Activated naive CD4-positive, alpha-beta T cell treated with anti-CD3 and anti-CD28 coated beads, Interleukin-2, amount 50 U/mL, for 72 hours (primary cell): ENCODE results near the gene PSENEN. TPM values are rescaled to one million over a fixed set of nuclear protein-coding genes. Genes with fewer than 3 reads are reported as not detected.

Source experiments
- ATAC-seq, 2 donors: fragments of 150-1000 bp; cut with Tn5 transposase; 2 replicates each; pipeline ENCODE4 v1.10.0; 2021; ENCODE audit warnings: mild to moderate bottlenecking in 2 of 2, moderate library complexity in 2 of 2
- DNase-seq, 2 donors: peaks; one replicate each; pipeline ENCODE4 v3.0.0; 2021 to 2022; ENCODE audit warnings: low spot score in 2 of 2
- H3K27ac Mint-ChIP-seq, 2 donors: one replicate each; pipeline ENCODE4 v1.8.0; 2022; ENCODE audit warnings: mild to moderate bottlenecking in 2 of 2, mixed read lengths in 2 of 2
- H3K36me3 Mint-ChIP-seq, 2 donors: one replicate each; pipeline ENCODE4 v1.8.0; 2022; ENCODE audit warnings: mixed read lengths in 2 of 2
- H3K9me3 Mint-ChIP-seq, 2 donors: one replicate each; pipeline ENCODE4 v1.8.0; 2022; ENCODE audit warnings: mixed read lengths in 2 of 2
- total RNA-seq, 2 donors: library from RNA; stranded (reverse); gene quantifications; one replicate each; pipeline ENCODE4 v1.2.3, GENCODE V29; 2022

PSENEN gene
- total RNA-seq, 2 donors from 2014 or later = 43.2 to 49.4 TPM

DNA sequence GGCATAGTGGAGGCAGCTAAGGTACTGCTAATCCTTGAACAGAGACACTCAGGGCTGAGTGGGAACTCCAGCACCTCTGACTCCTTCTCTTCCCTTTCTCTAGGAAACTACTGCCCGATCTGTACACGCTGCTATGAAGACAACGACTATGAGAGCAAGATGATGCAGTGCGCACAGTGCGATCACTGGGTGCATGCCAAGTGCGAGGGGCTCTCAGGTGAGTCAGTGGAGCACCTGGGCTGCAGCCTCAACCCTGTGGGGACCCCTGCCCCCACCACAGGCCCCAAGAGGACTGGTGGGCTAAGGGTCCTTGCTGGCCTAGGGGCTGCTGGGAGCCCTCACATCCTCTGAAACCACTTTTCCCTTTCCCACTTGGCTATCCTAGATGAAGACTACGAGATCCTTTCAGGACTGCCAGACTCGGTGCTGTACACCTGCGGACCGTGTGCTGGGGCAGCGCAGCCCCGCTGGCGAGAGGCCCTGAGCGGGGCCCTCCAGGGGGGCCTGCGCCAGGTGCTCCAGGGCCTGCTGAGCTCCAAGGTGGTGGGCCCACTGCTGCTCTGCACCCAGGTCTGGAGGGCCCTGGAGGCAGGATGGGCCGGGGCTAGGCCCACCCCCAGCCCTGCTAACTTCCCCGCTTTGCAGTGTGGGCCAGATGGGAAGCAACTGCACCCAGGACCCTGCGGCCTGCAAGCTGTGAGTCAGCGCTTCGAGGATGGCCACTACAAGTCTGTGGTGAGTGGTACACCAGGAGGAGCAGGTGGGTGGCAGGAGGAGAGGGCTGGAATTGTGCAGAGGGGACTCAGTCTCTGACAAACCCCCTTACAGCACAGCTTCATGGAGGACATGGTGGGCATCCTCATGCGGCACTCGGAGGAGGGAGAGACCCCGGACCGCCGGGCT lies 18.1 kb upstream of the PSENEN start:
- Mint-ChIP-seq H3K27ac (peak overlapping the region in 1 of 2 donors; percentile 74), H3K36me3 (peaks cover 16 to 52% of the 10 kb centered on the region in 2 donors), H3K9me3 (no peaks in the 10 kb centered on the region)
- no peak for DNase-seq
- ATAC-seq = peak in 1 of 2 donors; percentile 19

DNA sequence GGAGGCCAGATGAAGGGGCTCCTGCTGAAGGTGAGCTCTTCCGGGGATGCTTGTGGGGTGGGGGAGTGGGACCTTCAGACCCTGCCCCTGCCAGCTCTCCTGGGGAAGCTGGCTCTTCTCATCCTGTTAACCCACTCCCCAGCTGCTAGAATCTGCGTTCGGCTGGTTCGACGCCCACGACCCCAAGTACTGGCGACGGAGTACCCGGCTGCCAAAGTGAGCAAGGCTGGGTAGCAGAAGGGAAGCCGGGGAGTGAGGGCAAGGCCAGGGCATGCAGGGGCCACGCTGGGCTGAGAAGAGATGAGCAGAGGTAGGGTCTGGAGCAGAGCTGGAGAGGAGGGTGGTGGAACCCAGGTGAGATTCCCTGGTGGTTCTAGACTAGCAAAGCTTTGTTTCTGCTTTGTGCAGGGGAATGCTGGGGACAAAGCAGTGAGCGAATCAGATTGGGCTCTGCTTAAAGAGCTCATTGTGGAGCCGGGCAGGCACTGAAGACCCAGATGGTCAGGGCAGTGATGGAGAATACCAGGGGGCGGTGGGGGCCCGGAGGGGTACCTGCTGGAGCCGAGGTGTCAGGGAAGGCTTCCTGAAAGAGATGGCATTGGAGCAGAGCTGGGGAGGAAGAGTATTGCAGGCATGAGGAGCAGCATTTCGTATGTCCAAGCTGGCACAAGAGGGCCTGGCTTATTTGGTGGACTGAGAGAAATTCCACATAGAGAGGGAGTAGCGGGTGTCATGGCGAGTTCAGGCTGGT lies 17.3 kb upstream of the PSENEN start:
- H3K9me3 Mint-ChIP-seq = no peaks in the 10 kb centered on the region
- peaks cover 16 to 43% of the 10 kb centered on the region in 2 donors for H3K36me3 Mint-ChIP-seq

DNA sequence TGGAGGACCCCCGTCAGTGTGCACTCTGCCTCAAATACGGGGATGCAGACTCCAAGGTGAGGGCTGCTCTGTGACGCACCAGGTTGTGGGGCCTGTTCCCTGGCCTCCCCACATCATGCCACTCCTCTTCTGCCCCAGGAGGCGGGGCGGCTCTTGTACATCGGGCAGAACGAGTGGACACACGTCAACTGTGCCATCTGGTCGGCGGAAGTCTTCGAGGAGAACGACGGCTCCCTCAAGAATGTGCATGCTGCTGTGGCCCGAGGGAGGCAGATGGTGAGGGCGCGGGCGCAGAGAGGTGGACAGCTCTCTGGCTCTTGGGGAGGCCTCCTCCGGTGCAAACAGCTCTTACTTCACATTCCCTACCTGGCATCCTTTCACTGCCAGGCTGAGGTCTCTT lies 16.4 kb upstream of the PSENEN start:
- DNase-seq = no peak
- Mint-ChIP-seq H3K9me3 (no peaks in the 10 kb centered on the region), H3K36me3 (peaks cover 16 to 39% of the 10 kb centered on the region in 2 donors), H3K27ac (no peak overlapping the region)
- ATAC-seq = no peak

More for the DNA sequence above, 17.3 kb upstream of the PSENEN start:
- DNase-seq (no peak), ATAC-seq (no peak)
- H3K27ac Mint-ChIP-seq = peak overlapping the region; percentile 71 to 81

DNA sequence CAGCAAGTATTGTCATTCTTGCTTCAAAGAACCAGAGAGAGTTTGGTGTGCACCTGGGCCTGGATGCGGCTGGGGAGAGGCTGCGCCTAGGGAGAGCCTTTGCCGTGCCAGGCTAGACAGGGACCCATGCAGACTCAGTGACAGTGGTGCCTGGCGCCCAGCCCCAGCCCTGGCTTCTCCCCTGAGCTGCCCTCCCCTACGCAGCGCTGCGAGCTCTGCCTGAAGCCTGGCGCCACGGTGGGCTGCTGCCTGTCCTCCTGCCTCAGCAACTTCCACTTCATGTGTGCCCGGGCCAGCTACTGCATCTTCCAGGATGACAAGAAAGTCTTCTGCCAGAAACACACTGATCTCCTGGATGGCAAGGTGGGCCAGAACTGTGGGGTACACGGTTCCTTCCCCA lies 15.7 kb upstream of the PSENEN start:
- Mint-ChIP-seq H3K27ac (peak overlapping the region in 1 of 2 donors; percentile 39), H3K9me3 (no peaks in the 10 kb centered on the region), H3K36me3 (peaks cover 16 to 42% of the 10 kb centered on the region in 2 donors)
- DNase-seq (no peak), ATAC-seq (no peak)

DNA sequence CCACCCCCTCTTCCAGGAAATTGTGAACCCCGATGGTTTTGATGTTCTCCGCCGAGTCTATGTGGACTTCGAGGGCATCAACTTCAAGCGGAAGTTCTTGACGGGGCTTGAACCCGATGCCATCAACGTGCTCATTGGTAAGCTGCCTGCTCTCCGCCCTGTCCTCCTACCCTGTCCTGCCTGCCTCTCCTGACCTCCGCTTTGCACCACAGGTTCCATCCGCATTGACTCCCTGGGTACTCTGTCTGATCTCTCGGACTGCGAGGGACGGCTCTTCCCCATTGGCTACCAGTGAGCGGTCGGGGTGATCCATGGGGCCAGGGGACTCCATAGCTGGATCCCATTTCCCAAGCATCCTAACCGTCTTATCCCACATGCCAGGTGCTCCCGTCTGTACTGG lies 15.1 kb upstream of the PSENEN start:
- peak overlapping the region; percentile 39 to 65 for H3K27ac Mint-ChIP-seq
- peaks cover 16 to 40% of the 10 kb centered on the region in 2 donors for H3K36me3 Mint-ChIP-seq
- ATAC-seq = no peak

DNA sequence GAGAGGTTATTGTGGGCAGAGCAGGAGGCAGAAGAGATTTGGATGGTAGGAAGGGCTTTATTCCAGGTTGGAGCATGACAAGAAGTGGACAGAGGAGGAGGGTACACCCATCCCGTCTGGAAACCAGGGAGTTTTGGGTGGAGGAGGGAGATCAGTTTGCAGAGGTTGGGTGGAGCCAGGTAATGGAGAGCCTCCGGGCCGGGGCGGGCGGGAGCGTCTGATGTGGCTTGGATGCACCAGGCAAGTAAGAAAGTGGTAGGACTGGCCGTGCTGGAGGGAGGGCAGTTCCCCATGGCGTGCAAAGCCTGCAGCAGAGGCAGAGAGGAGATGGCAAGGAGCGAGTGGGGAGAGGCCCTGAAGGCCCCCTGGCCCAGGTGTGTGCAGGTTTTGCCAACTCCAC lies 14.1 kb upstream of the PSENEN start:
- peak overlapping the region; percentile 39 to 65 for H3K27ac Mint-ChIP-seq
- H3K36me3 Mint-ChIP-seq = peaks cover 16 to 31% of the 10 kb centered on the region in 2 donors
- no peaks in the 10 kb centered on the region for H3K9me3 Mint-ChIP-seq
- DNase-seq (no peak), ATAC-seq (no peak)

More for the DNA sequence above, 15.1 kb upstream of the PSENEN start:
- no peak for DNase-seq
- H3K9me3 Mint-ChIP-seq = no peaks in the 10 kb centered on the region

DNA sequence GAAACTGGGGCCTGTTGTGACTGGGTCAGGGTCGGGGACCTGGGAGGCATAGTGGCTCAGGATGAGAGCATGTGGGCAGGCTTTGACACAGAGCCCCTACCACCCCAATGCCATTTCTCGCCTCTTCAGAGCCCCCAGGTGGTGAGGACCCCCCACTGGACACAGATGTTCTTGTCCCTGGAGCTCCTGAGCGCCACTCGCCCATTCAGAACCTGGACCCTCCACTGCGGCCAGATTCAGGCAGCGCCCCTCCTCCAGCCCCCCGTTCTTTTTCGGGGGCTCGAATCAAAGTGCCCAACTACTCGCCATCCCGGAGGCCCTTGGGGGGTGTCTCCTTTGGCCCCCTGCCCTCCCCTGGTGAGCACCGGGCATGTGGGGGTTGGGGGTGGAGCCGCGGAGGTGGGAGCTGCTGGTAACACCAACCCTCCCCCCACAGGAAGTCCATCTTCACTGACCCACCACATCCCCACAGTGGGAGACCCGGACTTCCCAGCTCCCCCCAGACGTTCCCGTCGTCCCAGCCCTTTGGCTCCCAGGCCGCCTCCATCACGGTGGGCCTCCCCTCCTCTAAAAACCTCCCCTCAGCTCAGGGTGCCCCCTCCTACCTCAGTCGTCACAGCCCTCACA lies 13.6 kb upstream of the PSENEN start:
- ATAC-seq = no peak
- Mint-ChIP-seq H3K27ac (no peak overlapping the region), H3K36me3 (peaks cover 20 to 26% of the 10 kb centered on the region in 2 donors), H3K9me3 (no peaks in the 10 kb centered on the region)
- DNase-seq = no peak

DNA sequence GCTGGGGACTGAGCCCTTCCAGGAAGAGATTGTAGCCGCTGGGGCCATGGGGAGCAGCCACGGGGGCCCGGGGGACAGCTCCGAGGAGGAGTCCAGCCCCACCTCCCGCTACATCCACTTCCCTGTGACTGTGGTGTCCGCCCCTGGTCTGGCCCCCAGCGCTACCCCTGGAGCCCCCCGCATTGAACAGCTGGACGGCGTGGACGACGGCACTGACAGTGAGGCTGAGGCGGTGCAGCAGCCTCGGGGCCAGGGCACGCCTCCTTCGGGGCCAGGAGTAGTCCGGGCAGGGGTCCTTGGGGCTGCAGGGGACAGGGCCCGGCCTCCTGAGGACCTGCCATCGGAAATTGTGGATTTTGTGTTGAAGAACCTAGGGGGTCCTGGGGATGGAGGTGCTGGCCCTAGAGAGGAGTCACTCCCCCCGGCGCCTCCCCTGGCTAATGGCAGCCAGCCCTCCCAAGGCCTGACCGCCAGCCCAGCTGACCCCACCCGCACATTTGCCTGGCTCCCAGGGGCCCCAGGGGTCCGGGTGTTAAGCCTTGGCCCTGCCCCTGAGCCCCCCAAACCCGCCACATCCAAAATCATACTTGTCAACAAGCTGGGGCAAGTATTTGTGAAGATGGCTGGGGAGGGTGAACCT lies 12.8 kb upstream of the PSENEN start:
- DNase-seq (no peak), ATAC-seq (no peak)
- Mint-ChIP-seq H3K9me3 (no peaks in the 10 kb centered on the region), H3K27ac (no peak overlapping the region), H3K36me3 (peaks cover 20 to 24% of the 10 kb centered on the region in 2 donors)

DNA sequence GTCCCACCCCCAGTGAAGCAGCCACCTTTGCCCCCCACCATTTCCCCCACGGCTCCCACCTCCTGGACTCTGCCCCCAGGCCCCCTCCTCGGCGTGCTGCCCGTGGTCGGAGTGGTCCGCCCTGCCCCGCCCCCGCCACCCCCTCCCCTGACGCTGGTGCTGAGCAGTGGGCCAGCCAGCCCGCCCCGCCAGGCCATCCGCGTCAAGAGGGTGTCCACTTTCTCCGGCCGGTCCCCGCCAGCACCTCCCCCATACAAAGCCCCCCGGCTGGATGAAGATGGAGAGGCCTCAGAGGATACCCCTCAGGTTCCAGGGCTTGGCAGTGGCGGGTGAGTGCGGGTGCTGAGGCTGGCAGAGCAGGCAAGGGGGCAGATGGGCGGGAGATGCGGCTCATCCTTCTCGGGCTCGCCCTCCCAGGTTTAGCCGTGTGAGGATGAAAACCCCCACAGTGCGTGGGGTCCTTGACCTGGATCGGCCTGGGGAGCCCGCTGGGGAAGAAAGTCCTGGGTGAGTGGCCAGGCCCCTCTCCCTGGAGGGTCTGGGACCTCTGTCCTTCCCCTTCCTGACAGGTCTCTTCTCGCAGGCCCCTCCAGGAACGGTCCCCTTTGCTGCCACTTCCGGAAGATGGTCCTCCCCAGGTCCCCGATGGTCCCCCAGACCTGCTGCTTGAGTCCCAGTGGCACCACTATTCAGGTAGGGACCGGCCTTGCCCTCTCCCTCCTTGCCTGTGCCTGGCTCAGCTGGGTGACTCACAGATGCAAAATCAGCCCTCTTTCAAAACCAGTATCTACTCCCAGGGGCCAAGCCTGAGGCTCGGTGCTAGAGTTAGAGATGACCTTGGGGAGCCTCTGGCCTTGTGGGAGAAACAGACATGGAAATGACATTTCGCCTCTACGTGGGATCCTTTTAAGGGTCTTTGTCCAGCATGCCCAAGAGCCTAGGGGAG lies 12.0 kb upstream of the PSENEN start:
- DNase-seq (no peak), ATAC-seq (no peak)
- H3K36me3 Mint-ChIP-seq = peaks cover 20 to 24% of the 10 kb centered on the region in 2 donors
- peak overlapping the region; percentile 57 to 93 for H3K27ac Mint-ChIP-seq
- H3K9me3 Mint-ChIP-seq = no peaks in the 10 kb centered on the region

DNA sequence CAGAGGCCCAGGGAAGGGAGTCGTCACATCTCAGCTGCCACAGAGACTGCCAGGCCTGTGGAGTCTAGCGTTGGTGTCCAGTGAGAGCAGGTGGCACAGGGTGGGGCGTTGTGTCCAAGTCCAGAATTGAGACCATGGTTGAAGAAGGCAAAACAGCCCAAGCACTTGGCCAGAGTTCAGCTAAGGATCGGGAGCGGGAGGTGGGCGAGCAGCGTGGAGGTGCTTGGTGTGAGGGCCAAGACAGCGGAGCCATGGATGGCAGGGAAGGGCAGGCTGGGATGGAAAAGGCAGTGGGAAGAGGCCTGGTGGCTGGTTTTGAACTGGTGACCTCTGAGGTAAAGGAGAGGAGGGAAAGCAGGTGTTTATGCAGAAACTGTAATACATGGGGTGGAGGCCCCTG lies 11.2 kb upstream of the PSENEN start:
- Mint-ChIP-seq H3K36me3 (peaks cover 23 to 25% of the 10 kb centered on the region in 2 donors), H3K27ac (peak overlapping the region; percentile 57 to 93), H3K9me3 (no peaks in the 10 kb centered on the region)
- no peak for DNase-seq
- no peak for ATAC-seq

DNA sequence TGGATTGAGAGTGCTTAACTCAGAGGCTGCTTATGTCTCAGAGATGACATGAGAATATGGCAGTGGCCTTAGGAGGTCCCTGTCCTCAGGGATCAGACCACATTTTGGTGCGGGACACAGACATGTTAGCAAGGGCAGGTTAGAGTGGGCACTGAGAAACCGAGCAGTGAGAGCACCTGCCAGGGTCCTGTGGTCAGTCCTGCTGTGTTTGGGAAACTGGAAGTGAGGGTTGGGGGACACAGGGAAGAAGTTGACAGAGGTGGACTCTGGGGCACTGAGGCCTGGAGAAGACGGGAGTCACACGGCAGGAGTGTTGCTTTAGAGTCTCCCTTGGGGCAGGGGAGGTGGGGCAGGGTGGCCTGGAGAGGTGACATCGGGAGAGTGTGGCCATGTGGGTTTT lies 10.6 kb upstream of the PSENEN start:
- DNase-seq (no peak), ATAC-seq (no peak)
- Mint-ChIP-seq H3K27ac (peak overlapping the region; percentile 67 to 93), H3K36me3 (peaks cover 19 to 24% of the 10 kb centered on the region in 2 donors), H3K9me3 (no peaks in the 10 kb centered on the region)

DNA sequence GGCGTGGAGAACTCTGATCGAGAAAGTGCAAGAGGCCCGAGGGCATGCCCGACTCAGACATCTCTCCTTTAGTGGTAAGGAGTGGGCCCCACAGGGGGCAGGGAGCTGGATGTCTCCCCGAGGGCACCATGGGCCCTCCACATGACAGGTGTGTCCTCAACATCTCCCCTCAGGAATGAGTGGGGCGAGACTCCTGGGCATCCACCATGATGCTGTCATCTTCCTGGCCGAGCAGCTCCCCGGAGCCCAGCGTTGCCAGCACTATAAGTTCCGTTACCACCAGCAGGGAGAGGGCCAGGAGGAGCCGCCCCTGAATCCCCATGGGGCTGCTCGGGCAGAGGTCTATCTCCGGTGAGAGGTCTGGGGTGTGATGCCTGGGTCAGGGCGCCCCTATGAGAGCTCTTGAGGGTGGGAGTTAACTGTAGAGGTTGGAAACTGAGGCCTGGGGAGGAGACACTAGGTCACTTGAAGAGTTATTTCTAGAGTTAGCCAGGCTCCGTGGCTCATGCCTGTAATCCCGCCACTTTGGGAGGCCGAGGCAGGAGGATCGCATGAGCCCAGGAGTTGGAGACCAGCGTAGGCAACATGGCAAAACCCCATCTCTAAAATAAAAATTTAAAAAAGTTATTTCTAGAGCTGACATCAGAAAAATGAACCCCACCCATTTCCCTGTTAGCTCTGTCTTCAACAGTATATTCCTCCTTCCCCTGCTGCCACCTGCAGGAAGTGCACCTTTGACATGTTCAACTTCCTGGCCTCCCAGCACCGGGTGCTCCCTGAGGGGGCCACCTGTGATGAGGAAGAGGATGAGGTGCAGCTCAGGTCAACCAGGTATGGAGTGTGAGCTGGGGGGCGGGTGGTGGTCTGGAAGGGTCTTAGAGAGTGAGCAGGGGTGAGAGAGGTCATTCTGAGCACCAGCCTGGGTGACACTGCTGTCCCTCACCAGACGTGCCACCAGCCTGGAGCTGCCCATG lies 8.3 kb upstream of the PSENEN start:
- Mint-ChIP-seq H3K27ac (peak overlapping the region; percentile 69 to 93), H3K36me3 (peaks cover 13 to 22% of the 10 kb centered on the region in 2 donors), H3K9me3 (no peaks in the 10 kb centered on the region)
- DNase-seq = no peak
- ATAC-seq = no peak

DNA sequence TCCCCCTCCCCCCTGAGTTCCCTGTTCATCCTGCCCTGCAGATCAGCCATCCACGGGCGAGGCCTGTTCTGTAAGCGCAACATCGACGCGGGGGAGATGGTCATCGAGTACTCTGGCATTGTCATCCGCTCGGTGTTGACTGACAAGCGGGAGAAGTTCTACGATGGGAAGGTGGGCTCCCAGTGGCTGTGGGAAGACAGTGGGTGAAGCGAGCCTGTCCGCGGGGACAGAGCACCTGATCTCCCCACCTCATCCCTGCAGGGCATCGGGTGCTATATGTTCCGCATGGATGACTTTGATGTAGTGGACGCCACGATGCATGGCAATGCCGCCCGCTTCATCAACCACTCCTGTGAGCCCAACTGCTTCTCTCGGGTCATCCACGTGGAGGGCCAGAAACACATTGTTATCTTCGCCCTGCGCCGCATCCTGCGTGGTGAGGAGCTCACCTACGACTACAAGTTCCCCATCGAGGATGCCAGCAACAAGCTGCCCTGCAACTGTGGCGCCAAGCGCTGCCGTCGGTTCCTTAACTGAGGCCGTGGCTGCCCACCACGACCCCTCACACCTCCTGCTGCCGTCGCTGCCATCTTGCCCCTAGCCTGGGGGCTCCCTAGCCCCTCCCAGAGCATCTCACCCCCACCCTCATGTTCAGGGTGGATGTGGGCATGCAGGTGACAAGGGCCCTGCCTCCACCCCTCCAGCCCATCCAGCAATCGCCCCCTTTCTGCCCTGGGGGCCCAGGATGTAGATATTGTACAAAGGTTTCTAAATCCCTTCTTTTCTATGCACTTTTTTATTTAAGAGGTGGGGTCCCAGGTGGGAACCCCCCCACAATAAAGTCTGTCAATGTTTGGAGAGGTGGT lies 7.2 kb upstream of the PSENEN start:
- DNase-seq = no peak
- no peak for ATAC-seq
- peaks cover 20 to 30% of the 10 kb centered on the region in 2 donors for H3K36me3 Mint-ChIP-seq
- H3K27ac Mint-ChIP-seq = peak overlapping the region; percentile 36 to 93
- H3K9me3 Mint-ChIP-seq = no peaks in the 10 kb centered on the region

DNA sequence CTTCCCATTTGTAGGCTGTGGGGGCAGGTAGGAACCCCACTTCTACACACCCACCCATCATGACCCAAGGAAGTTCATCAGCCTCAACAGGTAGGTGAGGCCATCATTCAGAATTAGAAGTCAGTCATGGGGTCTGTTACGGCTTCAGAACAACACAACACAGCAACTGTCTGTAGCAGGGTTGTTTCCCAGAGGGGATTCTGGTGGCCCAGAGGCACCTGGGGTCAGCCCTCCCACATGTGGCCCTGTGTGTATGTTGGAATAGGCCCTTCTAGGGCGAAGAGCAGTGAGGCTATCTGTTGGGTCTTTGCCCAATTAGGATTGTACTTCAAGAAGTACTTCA lies 6.6 kb upstream of the PSENEN start:
- H3K36me3 Mint-ChIP-seq = peaks cover 20 to 28% of the 10 kb centered on the region in 2 donors
- no peaks in the 10 kb centered on the region for H3K9me3 Mint-ChIP-seq
- no peak for DNase-seq
- peak overlapping the region; percentile 36 to 93 for H3K27ac Mint-ChIP-seq
- no peak for ATAC-seq
